Spinal cord (tissue), 10 donors: ENCODE data around the gene GLT1D1. TPM values are rescaled to one million over a fixed set of nuclear protein-coding genes. Genes with fewer than 3 reads are reported as not detected.
A peak's percentile ranks its signal among the peaks of the same experiment; 100 is the strongest.

Experiments used
- DNase-seq, 6 donors: peaks; one replicate each; pipeline versions ENCODE4 v3.0.0 to v3.0.0-alpha.2; 2013 to 2015; ENCODE audit warnings: low spot score in 6 of 6, low read depth in 4 of 6
- H3K27ac ChIP-seq: one replicate; pipeline ENCODE4 v1.5.1; 2013; ENCODE audit warnings: low read depth, low read length, control low read depth
- H3K27me3 ChIP-seq: one replicate; pipeline ENCODE4 v1.6.1; 2013; ENCODE audit warnings: low read length; ENCODE audit not compliant: control insufficient read depth, insufficient read depth
- H3K36me3 ChIP-seq: one replicate; pipeline ENCODE4 v1.6.1; 2013; ENCODE audit warnings: low read length; ENCODE audit not compliant: control insufficient read depth, insufficient read depth
- H3K4me1 ChIP-seq: one replicate; pipeline ENCODE4 v1.6.1; 2013; ENCODE audit warnings: low read length; ENCODE audit not compliant: control insufficient read depth, insufficient read depth
- H3K4me3 ChIP-seq: one replicate; pipeline ENCODE4 v1.5.1; 2013; ENCODE audit warnings: low read depth, low read length, control low read depth
- H3K9me3 ChIP-seq: one replicate; pipeline ENCODE4 v1.6.1; 2013; ENCODE audit warnings: low read length; ENCODE audit not compliant: control insufficient read depth, insufficient read depth
- WGBS: methylation state at CpG from one replicate; pipeline ENCODE4 v1.1.5; 2013; ENCODE audit warnings: missing lambda C conversion rate; ENCODE audit not compliant: insufficient coverage; 5-methylcytosine and 5-hydroxymethylcytosine counted together
- polyA plus RNA-seq, 2 donors: library from polyadenylated mRNA; unstranded; fragments of 120-200 nt; gene quantifications; one replicate each; pipeline ENCODE4 v1.2.1, GENCODE V29; 2013; ENCODE audit not compliant: insufficient read length in 2 of 2
- total RNA-seq, 2 donors: library from RNA; depleted of rRNA in 1 of 2; stranded (reverse); fragments of 120-200 nt in 1 of 2; fragments of >200 nt in 1 of 2; gene quantifications; one replicate each; pipeline versions ENCODE4 v1.2.3 to v1.2.4, GENCODE V29; 2013 to 2014
- donor health status: healthy.

Gene GLT1D1
- total and polyA plus RNA-seq, 4 donors: 6.2 to 25.4 (median 21.9) TPM

DNA sequence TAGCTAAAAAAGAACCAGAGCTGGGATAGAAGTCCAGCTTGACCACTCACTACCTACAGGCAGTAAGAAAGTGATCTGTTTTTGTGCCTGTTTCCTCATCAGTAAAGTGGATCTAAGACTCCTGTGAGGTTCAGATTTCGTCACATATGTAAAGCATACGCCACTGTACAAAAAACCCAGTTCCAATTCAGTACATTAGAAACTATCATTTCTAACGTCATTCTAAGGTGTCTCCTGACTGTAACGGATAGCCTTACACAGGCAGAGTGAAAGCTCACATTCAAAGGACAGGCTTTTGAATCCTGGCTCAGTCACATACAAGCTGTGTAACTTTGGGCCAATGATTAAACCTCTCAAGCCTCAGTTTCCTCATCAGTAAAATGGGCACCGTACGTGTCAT lies 33.0 kb upstream of the GLT1D1 start:
- Histone ChIP-seq H3K9me3 (no peaks in the 10 kb centered on the region), H3K4me1 (peaks cover 39% of the 10 kb centered on the region), H3K36me3 (peaks cover 5% of the 10 kb centered on the region), H3K27ac (no peak overlapping the region), H3K27me3 (no peaks in the 10 kb centered on the region), H3K4me3 (no peak overlapping the region)
- DNase-seq: no peak
- 96% methylated on average over 5 of the region's 6 CpGs for WGBS

DNA sequence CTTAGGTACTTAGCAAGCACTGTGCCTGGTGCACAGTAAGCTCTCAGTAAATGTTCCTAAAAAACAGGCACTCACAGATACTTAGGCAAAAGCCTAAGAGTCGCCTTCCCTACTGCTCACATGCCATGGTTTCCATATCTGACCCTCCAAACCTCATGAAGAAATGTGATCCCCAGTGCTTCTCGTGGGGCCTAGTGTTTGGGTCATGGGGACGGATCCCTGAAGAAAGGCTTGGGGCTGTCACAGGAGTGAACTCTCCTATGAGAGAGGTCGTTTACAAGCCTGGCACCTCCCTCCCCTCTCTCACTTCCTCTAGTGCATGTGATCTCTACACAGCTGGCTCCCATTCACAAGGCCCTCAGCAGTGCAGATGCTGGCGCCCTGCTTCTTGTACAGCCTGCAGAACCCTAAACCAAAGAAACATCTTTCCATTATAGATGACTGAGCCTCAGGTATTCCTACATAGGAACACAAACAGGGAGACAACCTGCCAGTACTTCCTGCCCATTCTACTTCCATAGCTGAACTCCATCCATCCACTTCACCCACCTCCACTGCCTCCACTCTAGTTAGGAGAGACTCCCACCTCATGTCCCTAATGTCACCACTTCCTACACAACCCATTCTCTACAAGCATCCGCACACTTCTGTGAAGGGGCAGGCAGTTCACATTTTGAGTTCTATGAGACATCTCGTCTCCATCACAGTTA lies 32.4 kb upstream of the GLT1D1 start:
- Histone ChIP-seq H3K27me3 (no peaks in the 10 kb centered on the region), H3K4me3 (no peak overlapping the region), H3K4me1 (peaks cover 39% of the 10 kb centered on the region), H3K27ac (no peak overlapping the region), H3K9me3 (no peaks in the 10 kb centered on the region), H3K36me3 (peaks cover 5% of the 10 kb centered on the region)
- WGBS: 81% methylated on average over 4 of the region's 7 CpGs
- DNase-seq: no peak

DNA sequence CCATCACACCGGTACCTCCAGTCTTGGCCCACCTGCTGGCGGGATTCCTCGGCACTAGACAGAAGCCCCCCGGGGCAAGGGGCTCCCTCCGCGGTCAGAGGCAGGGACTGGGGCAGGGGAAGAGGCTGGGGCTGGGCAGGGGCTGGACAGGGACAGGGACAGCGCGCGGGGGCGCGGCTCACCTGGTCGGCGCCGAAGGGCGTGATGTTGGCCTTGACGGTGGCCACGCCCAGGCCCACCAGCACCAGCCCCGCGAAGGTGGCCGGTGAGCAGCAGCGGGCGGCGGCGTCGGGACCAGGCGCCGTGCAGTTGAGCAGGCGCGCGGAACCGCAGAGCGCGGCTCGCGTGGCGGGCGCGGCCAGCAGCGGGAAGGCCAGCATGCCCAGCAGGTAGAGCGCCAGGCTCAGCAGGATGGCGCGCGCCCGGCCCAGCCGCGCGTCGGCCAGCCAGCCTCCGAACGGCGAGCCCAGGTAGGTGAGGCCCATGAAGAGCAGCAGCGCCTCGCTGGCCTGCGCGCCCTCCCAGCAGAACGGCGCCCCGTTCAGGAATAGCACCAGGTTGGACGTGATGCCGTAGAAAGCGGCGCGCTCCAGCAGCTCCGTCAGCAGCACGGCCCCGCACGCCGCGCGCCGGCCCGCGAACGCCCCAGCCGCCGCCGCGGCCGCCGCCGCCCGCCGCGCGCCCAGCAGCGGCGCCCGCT lies 29.9 kb upstream of the GLT1D1 start:
- Histone ChIP-seq H3K4me3 (peak overlapping the region; percentile 92), H3K27ac (no peak overlapping the region), H3K36me3 (peaks cover 5% of the 10 kb centered on the region), H3K9me3 (no peaks in the 10 kb centered on the region), H3K4me1 (peaks cover 37% of the 10 kb centered on the region), H3K27me3 (no peaks in the 10 kb centered on the region)
- no peak for DNase-seq
- under 1% methylated on average over 87 of the region's 88 CpGs for WGBS

DNA sequence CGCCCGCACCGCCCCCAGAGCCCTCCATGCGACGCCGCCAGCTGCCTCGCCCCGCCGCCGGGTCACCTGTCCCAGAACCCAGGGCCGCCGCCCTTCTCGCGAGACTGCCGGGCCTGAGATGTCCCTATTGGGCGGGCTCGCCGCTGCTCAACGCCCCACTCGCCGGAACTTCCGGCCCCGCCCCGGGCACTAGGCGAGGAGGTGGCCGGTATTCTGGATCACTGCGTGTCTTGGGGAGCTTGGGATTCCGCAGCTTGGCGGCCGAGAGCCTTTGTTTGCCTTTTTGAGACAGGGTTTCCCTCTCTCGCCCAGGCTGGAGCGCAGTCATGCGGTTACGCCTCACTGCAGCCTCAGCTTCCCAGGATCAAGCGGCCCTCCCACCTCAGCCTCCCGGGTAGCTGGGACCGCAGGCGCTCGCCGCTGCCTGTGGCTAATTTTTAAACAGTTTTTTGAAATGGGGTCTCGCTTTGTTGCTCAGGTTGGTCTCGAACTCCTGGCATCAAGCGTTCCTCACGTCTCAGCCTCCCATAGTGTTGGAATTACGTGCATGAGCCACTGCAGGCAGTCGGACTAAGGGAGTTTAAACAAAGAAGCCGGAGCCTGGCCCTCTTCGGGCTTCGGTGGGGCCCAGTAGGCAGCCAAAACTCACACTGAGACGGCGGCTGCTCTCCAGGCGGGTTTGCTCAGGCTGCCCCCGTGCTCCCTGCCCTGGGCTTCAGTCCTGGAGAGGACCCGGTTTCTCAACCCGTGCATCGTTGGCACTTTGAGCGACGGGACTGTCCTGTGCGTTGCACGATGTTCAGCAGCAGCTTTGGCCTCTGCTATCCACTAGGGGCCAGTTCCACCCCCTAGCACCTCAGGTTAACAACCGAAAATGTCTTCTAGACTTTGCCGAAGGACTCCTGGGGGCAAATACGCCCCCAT lies 29.1 kb upstream of the GLT1D1 start, which contains the start of gene SLC15A4:
SLC15A4 (minus strand) TSS at position 43 of the 924 bp plus-strand sequence; CDS start at position 28, 15 bp downstream.
- Histone ChIP-seq H3K27ac (peak within 1 kb of the TSS; percentile 86), H3K36me3 (peaks cover 5% of the 10 kb centered on the region), H3K9me3 (no peaks in the 10 kb centered on the region), H3K4me1 (peaks cover 34% of the 10 kb centered on the region), H3K4me3 (peak within 1 kb of the TSS; percentile 92), H3K27me3 (no peaks in the 10 kb centered on the region)
- 3% methylated on average over 58 of the region's 63 CpGs for WGBS
- DNase-seq: peak; percentile 74 to 98 (median 86)

DNA sequence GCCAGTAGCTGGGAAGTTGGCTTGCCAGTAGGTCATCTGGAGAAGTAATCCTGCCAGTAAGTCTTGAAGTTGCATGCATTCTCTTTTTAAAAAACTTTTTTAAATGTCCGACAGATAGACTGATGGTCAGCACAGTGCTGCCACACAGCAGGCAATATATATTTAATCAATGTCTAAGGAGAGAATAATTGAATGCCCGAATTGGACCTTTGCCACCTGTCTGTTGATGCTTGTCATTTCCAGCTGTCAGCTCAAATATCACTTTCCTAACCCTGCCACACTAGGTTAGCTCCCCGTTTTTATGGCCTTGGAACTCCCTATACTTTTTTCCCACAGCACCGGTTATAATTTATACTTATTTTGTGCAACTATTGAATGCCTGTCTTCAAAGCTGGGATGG lies 27.4 kb upstream of the GLT1D1 start:
- H3K9me3 ChIP-seq: no peaks in the 10 kb centered on the region
- H3K4me3 ChIP-seq: no peak overlapping the region
- no peak overlapping the region for H3K27ac ChIP-seq
- peaks cover 5% of the 10 kb centered on the region for H3K36me3 ChIP-seq
- peaks cover 27% of the 10 kb centered on the region for H3K4me1 ChIP-seq
- no peaks in the 10 kb centered on the region for H3K27me3 ChIP-seq
- no CpG with 5 or more reads among the region's 4 CpGs for WGBS
- DNase-seq: no peak

DNA sequence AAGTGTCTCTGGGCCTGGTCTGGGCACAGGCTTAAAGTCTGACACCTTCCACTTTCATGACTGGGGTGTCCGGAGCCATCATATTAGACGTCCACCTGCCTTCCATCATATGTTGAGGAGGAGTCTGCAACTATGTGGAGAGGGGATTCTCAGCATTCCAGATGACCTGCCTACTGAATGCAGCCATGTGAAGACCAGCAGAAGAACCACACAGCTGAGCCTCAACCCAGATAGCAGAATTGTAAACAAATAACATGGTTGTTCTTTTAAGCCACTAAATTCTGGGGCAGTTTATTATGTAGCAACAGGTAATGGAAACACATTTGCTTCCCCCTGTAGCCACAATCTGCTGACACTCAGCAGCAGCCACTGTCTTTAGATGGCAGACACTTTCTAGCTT lies 25.6 kb upstream of the GLT1D1 start:
- Histone ChIP-seq H3K4me3 (no peak overlapping the region), H3K27me3 (no peaks in the 10 kb centered on the region), H3K9me3 (no peaks in the 10 kb centered on the region), H3K4me1 (peaks cover 16% of the 10 kb centered on the region), H3K27ac (no peak overlapping the region), H3K36me3 (no peaks in the 10 kb centered on the region)
- WGBS: no CpG with 5 or more reads among the region's 2 CpGs
- no peak for DNase-seq

DNA sequence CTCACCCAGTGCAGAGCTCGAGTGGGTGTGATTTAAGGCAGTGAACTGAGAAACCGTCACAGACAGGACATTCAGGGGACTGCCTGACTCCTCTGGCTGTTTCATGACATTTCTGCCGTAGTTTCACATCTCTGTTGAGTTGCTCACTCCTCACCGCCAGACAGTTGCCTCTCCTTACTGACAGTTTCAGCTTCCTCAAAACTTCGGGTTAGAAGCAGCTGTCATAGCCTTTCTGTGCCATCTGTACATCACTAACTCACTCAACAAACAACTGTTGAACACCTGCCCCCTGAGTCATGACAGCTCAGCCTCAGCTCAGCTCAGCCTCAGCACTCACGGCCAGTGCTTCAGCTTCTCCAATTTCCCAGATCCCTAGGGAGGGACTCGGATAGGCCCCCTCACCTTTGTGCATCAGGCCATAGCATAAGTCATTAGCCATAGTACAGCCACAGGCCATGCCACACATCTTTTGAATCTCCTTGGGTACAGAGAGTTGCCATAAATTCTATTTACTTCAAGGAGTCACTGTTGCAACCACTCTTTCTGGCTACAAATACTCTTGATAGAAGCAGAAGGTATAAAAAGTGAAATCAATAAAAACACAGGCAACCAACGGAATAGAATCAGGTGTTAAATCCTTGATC lies 23.3 kb upstream of the GLT1D1 start:
- no peak overlapping the region for H3K27ac ChIP-seq
- H3K36me3 ChIP-seq: no peaks in the 10 kb centered on the region
- no peaks in the 10 kb centered on the region for H3K27me3 ChIP-seq
- H3K4me3 ChIP-seq: no peak overlapping the region
- DNase-seq: no peak
- H3K4me1 ChIP-seq: peaks cover under 1% of the 10 kb centered on the region
- WGBS: 80% methylated on average over 7 of the region's 8 CpGs
- H3K9me3 ChIP-seq: no peaks in the 10 kb centered on the region

DNA sequence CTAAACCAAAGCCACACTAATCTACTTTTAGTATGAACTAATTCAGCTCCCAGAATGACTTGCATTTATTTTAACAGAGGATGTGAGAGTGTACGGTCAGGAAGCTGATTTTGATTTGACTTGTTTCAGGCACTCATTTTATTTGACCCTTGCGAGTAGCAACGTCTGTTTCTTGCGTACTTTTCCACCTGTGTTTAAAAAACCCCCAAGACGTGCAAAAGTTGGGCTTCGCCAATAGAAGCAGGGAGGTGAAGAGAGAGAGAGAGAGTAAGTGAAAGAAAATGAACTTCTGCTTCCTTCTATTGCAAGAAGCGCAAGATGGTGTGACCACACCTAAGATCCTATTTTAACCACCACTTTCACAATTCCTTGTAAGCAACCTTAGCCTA lies 22.8 kb upstream of the GLT1D1 start:
- WGBS: no CpG with 5 or more reads among the region's 7 CpGs

DNA sequence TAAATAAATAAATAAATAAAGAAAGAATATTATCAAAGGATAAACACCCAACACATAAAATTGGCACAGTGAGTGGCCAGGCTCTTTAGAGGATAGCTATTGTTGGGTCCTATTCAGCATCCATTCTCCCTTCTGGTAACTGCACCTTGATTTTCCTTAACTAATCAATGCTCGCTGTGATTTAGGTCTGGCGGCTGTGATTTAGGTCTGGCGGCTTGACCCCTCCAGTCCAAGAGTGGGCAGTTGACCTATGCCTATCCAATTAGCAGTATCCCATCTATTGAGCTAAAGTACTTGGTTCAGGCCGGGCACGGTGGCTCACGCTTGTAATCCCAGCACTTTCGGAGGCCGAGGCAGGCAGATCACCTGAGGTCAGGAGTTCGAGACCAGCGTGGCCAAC lies 19.9 kb upstream of the GLT1D1 start:
- no peak for DNase-seq
- 93% methylated on average over 10 of the region's 10 CpGs for WGBS
- no peak overlapping the region for H3K4me3 ChIP-seq

More for the DNA sequence above, 22.8 kb upstream of the GLT1D1 start:
- H3K27ac ChIP-seq: no peak overlapping the region
- no peak overlapping the region for H3K4me3 ChIP-seq
- no peaks in the 10 kb centered on the region for H3K9me3 ChIP-seq
- no peak for DNase-seq
- H3K36me3 ChIP-seq: no peaks in the 10 kb centered on the region
- H3K4me1 ChIP-seq: no peaks in the 10 kb centered on the region
- no peaks in the 10 kb centered on the region for H3K27me3 ChIP-seq

More for the DNA sequence above, 19.9 kb upstream of the GLT1D1 start:
- Histone ChIP-seq H3K27ac (no peak overlapping the region), H3K9me3 (no peaks in the 10 kb centered on the region), H3K36me3 (no peaks in the 10 kb centered on the region), H3K4me1 (no peaks in the 10 kb centered on the region), H3K27me3 (no peaks in the 10 kb centered on the region)
